IPS-18a (cell line): ENCODE data around the gene CEP68.

Source experiments
- H3K27ac ChIP-seq: one replicate; pipeline ENCODE4 v1.5.1; 2013; ENCODE audit warnings: low read length
- H3K27me3 ChIP-seq: one replicate; pipeline ENCODE4 v1.6.1; 2013; ENCODE audit warnings: mild to moderate bottlenecking, low read length; ENCODE audit not compliant: control insufficient read depth, insufficient read depth
- H3K36me3 ChIP-seq: one replicate; pipeline ENCODE4 v1.6.1; 2013; ENCODE audit warnings: low read depth, low read length; ENCODE audit not compliant: control insufficient read depth
- H3K4me1 ChIP-seq: one replicate; pipeline ENCODE4 v1.6.1; 2013; ENCODE audit warnings: low read depth, low read length; ENCODE audit not compliant: control insufficient read depth
- H3K4me3 ChIP-seq: one replicate; pipeline ENCODE4 v1.5.1; 2013; ENCODE audit warnings: low read length
- H3K9ac ChIP-seq: one replicate; pipeline ENCODE4 v1.6.1; 2013; ENCODE audit warnings: mild to moderate bottlenecking, low read length, moderate library complexity
- H3K9me3 ChIP-seq: one replicate; pipeline ENCODE4 v1.6.1; 2013; ENCODE audit warnings: low read depth, low read length; ENCODE audit not compliant: control insufficient read depth

Gene CEP68

GRCh38 chr2:65064728-65065552, 8.7 kb downstream of the CEP68 start:
- no peaks in the 10 kb centered on the region for H3K27me3 ChIP-seq
- no peak overlapping the region for H3K27ac ChIP-seq
- no peaks in the 10 kb centered on the region for H3K4me1 ChIP-seq
- H3K9ac ChIP-seq = no peak overlapping the region
- H3K36me3 ChIP-seq = peaks cover 2% of the 10 kb centered on the region
- H3K4me3 ChIP-seq = no peak overlapping the region
- H3K9me3 ChIP-seq = no peaks in the 10 kb centered on the region

DNA sequence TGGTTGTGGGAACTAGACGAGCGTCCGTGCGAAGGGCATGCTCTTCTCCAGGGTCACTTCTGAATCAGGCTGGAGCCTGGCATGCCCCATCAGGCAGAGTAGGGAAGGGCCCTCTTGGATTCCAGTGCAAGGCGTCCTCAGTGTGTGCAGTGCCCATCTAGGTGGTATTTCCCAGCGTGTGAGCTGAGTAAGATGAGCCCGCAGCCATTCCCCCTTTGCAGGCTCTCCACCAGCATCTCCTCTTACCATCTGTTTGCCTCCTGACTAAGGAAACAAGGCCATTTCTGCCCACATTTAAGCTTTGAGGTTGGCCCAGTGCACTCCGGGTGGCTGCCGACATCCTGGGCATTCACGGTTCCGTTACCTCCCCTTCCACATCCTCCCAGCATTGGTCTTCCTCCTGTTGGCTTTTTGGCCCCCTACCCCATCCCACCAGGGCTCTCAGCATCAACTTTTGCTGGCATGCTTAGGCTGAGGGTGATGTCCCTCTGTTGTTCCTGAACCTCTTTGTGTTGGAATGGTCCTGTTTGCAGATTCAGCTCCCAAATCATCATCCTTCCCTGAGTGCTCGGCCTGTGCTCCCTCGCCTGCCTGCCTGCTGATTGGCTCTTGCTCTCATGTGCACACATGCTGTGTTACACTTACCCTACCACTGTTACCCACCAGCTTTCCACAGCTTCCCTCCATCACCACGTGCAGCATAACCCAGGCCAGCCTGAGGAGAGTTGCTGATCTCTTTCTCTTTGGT, 11.8 kb downstream of the CEP68 start:
- Histone ChIP-seq H3K4me1 (no peaks in the 10 kb centered on the region), H3K36me3 (peaks cover 29% of the 10 kb centered on the region), H3K9me3 (no peaks in the 10 kb centered on the region), H3K27me3 (no peaks in the 10 kb centered on the region), H3K4me3 (no peak overlapping the region), H3K9ac (no peak overlapping the region), H3K27ac (no peak overlapping the region)

DNA sequence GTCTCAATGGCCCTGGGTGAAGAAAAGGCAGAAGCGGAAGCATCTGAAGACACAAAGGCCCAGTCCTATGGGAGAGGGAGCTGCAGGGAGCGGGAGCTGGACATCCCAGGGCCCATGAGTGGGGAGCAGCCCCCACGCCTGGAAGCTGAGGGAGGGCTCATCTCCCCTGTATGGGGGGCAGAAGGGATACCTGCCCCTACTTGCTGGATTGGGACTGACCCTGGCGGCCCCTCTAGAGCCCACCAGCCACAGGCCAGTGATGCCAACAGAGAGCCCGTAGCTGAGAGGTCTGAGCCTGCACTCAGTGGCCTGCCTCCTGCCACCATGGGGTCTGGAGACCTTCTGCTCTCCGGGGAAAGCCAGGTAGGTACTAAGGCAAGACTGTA, 13.2 kb downstream of the CEP68 start:
- H3K9me3 ChIP-seq = no peaks in the 10 kb centered on the region
- peaks cover 43% of the 10 kb centered on the region for H3K36me3 ChIP-seq
- H3K27me3 ChIP-seq = no peaks in the 10 kb centered on the region
- H3K9ac ChIP-seq = no peak overlapping the region
- H3K27ac ChIP-seq = no peak overlapping the region
- no peak overlapping the region for H3K4me3 ChIP-seq
- no peaks in the 10 kb centered on the region for H3K4me1 ChIP-seq

DNA sequence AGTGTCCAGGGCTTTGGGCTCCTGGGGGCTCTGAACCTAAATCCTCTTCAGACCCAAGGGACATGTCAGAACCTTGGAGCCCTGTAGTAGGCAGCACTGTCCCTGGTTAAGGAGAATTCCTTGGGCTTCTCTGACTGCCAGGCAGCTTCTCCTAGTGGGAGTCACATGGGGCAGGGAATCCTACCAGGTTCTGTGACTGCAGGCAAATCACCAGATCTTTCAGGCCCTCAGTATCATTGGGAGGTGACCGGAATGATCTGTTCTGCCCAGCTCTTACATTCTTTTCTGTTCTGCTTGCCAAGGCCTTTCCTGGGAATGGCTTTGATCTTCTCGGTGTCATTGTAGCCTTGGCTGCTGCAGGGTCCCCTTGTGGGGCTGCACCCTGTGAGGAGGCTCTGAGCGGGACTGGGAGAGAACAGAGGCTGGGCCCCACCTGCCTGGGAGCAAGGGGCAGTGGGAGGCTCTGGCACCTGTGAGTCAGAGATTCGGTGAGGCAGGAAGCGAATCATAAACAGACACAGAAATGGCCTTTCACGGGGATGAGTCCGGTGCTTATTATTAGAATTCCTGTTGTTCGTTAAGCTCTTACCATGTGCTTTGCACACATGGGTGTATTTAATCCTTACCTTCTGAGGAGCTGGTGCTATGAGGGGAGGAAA, 14.1 kb downstream of the CEP68 start:
- Histone ChIP-seq H3K36me3 (peaks cover 49% of the 10 kb centered on the region), H3K4me1 (peaks cover under 1% of the 10 kb centered on the region), H3K9me3 (no peaks in the 10 kb centered on the region), H3K9ac (no peak overlapping the region), H3K27me3 (no peaks in the 10 kb centered on the region), H3K27ac (no peak overlapping the region), H3K4me3 (no peak overlapping the region)

GRCh38 chr2:65070856-65071255, 14.6 kb downstream of the CEP68 start:
- Histone ChIP-seq H3K36me3 (peaks cover 49% of the 10 kb centered on the region), H3K4me1 (peaks cover 6% of the 10 kb centered on the region), H3K27me3 (no peaks in the 10 kb centered on the region), H3K27ac (no peak overlapping the region), H3K9me3 (no peaks in the 10 kb centered on the region), H3K4me3 (no peak overlapping the region), H3K9ac (no peak overlapping the region)

GRCh38 chr2:65071499-65072180, 15.4 kb downstream of the CEP68 start:
- Histone ChIP-seq H3K9me3 (no peaks in the 10 kb centered on the region), H3K27ac (no peak overlapping the region), H3K4me1 (peaks cover 14% of the 10 kb centered on the region), H3K27me3 (no peaks in the 10 kb centered on the region), H3K9ac (no peak overlapping the region), H3K36me3 (peaks cover 49% of the 10 kb centered on the region), H3K4me3 (no peak overlapping the region)

DNA sequence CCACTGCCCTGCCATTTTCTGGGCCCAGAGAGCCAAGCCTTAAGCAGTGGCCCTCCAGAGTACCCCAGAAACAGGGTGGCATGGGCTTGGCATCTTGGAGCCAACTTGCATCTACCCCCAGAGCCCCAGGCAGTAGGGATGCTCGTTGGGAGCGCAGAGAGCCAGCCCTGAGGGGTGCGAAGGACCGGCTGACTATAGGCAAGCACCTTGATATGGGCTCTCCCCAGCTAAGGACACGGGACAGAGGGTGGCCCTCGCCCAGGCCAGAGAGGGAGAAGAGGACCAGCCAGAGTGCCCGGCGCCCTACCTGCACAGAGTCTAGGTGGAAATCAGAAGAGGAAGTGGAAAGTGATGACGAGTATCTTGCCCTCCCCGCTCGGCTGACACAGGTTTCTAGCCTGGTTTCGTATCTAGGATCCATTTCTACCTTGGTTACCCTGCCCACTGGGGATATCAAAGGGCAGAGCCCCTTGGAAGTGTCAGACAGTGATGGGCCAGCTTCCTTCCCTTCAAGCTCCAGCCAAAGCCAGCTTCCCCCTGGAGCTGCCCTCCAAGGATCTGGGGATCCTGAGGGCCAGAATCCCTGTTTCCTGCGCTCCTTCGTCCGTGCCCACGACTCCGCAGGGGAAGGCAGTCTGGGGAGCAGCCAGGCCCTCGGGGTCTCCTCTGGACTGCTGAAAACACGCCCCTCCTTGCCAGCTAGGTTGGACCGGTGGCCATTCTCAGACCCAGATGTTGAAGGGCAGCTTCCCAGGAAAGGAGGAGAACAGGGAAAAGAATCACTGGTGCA, 16.2 kb downstream of the CEP68 start:
- no peak overlapping the region for H3K9ac ChIP-seq
- H3K27me3 ChIP-seq = no peaks in the 10 kb centered on the region
- no peak overlapping the region for H3K4me3 ChIP-seq
- H3K27ac ChIP-seq = no peak overlapping the region
- peaks cover 49% of the 10 kb centered on the region for H3K36me3 ChIP-seq
- H3K9me3 ChIP-seq = no peaks in the 10 kb centered on the region
- peaks cover 14% of the 10 kb centered on the region for H3K4me1 ChIP-seq

GRCh38 chr2:65073879-65074565, 17.8 kb downstream of the CEP68 start:
- Histone ChIP-seq H3K9ac (no peak overlapping the region), H3K27ac (no peak overlapping the region), H3K9me3 (no peaks in the 10 kb centered on the region), H3K36me3 (peaks cover 54% of the 10 kb centered on the region), H3K4me3 (no peak overlapping the region), H3K27me3 (no peaks in the 10 kb centered on the region), H3K4me1 (peaks cover 22% of the 10 kb centered on the region)

DNA sequence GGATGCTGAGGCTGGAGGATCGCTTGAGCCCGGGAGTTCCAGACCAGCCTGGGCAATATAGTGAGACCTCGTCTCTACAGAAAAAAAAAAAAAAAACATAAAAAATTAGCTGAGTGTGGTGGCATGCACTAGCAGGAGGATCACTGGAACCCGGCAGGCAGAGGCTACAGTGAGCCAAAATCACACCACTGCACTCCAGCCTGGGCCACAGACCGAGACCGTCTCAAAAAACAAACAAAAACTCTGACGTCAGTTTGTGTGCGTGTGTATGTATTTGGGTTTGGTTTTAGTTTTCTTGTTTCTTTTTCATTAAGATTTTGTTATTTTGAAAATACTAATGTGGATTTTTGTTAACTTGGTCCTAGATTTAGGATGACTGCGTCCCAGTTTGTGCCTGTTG, 19.0 kb downstream of the CEP68 start:
- Histone ChIP-seq H3K4me3 (no peak overlapping the region), H3K9ac (no peak overlapping the region), H3K36me3 (peaks cover 56% of the 10 kb centered on the region), H3K27me3 (no peaks in the 10 kb centered on the region), H3K4me1 (peaks cover 22% of the 10 kb centered on the region), H3K9me3 (no peaks in the 10 kb centered on the region), H3K27ac (no peak overlapping the region)

- Histone ChIP-seq H3K4me1 (peaks cover 22% of the 10 kb centered on the region), H3K27me3 (no peaks in the 10 kb centered on the region), H3K27ac (no peak overlapping the region), H3K9me3 (no peaks in the 10 kb centered on the region), H3K36me3 (peaks cover 53% of the 10 kb centered on the region), H3K9ac (no peak overlapping the region), H3K4me3 (no peak overlapping the region)
Measured at GRCh38 chr2:65075605-65076344, 19.6 kb downstream of the CEP68 start.
